A549 (cell line): ENCODE results near the gene TESMIN. TPM values are rescaled to one million over a fixed set of nuclear protein-coding genes. Genes with fewer than 3 reads are reported as not detected.

Experiments used
- ATAC-seq, 2 experiments: fragments of 200-7000 bp in 1 of 2; fragments of >200 bp in 1 of 2; cut with Nextera tagmentation in 1 of 2; cut with Tn5 transposase in 1 of 2; 3 replicates each; pipeline versions ENCODE4 v1.8.0 to v1.9.1; 2018 to 2020; ENCODE audit warnings: mild to moderate bottlenecking in 1 of 2, moderate library complexity in 1 of 2
- CTCF ChIA-PET: fragments of 300-600 bp; sonication (Branson Sonifier 250); formaldehyde crosslinking; extraction: SDS; loops from one replicate; lab custom pipeline; 2021; ENCODE audit warnings: antibody characterized with exemption, inconsistent platforms; lab: Yijun Ruan, JAX
- POLR2A ChIA-PET: fragments of 350-600 bp; formaldehyde crosslinking; extraction: SDS; loops from one replicate; lab custom pipeline; 2021; ENCODE audit warnings: antibody characterized with exemption, inconsistent platforms; lab: Yijun Ruan, JAX
- DNase-seq, 2 experiments: peaks; one replicate each; pipeline versions ENCODE4 v3.0.0 to v3.0.0-alpha.2; 2011 to 2016; ENCODE audit warnings: low read depth in 1 of 2, low spot score in 1 of 2
- FAIRE-seq: peaks from 2 replicates; lab custom pipeline; 2011; peaks lifted over from hg19 to GRCh38; lab: Jason Lieb, UNC
- H3K27ac ChIP-seq, 2 experiments: fragments of >200 bp; sonication (Bioruptor Twin); formaldehyde crosslinking; 3 replicates each; pipeline ENCODE4 v1.5.1; 2016 to 2017
- H3K4me1 ChIP-seq: fragments of >200 bp; sonication (Bioruptor Twin); formaldehyde crosslinking; 3 replicates; pipeline ENCODE4 v1.6.1; 2016
- H3K4me2 ChIP-seq: fragments of >200 bp; sonication (Bioruptor Twin); formaldehyde crosslinking; 3 replicates; pipeline ENCODE4 v1.6.1; 2016
- H3K4me3 ChIP-seq: fragments of >200 bp; sonication (Bioruptor Twin); formaldehyde crosslinking; 3 replicates; pipeline ENCODE4 v1.5.1; 2016
- H3K9me3 ChIP-seq: fragments of >200 bp; sonication (Bioruptor Twin); formaldehyde crosslinking; 3 replicates; pipeline ENCODE4 v1.6.1; 2016
- BCL3 ChIP-seq: fragments of >200 bp; sonication (Bioruptor Twin); formaldehyde crosslinking; IDR thresholded peaks from 3 replicates; pipeline ENCODE4 v1.6.1; 2016
- CBX2 ChIP-seq: fragments of 200-600 bp; sonication (generic); IDR thresholded peaks from 2 replicates; pipeline ENCODE4 v1.6.1; 2016; ENCODE audit warnings: low read depth, mild to moderate bottlenecking, borderline replicate concordance
- CHD4 ChIP-seq: fragments of 200-600 bp; sonication (generic); IDR thresholded peaks from 2 replicates; pipeline ENCODE4 v1.6.1; 2016; ENCODE audit warnings: antibody characterized with exemption, mild to moderate bottlenecking, borderline replicate concordance
- EHF ChIP-seq: fragments of 250-450 bp; sonication (Bioruptor Pico); IDR thresholded peaks from 2 replicates; pipeline ENCODE4 v1.5.0; 2020; ENCODE audit warnings: mild to moderate bottlenecking
- EP300 ChIP-seq, 2 experiments: fragments of >200 bp; sonication (Bioruptor Twin); formaldehyde crosslinking; IDR thresholded peaks; 2 replicates in 1 of 2; 3 replicates in 1 of 2; pipeline ENCODE4 v1.6.1; 2016 to 2017
- FOXS1 ChIP-seq: fragments of 250-450 bp; sonication (Bioruptor Pico); IDR thresholded peaks from 2 replicates; pipeline ENCODE4 v1.5.0; 2020; ENCODE audit warnings: mild to moderate bottlenecking, moderate library complexity
- HOXB5 ChIP-seq: fragments of 250-450 bp; sonication (Bioruptor Pico); IDR thresholded peaks from 2 replicates; pipeline ENCODE4 v1.5.0; 2020; ENCODE audit warnings: mild to moderate bottlenecking, moderate library complexity
- JUN ChIP-seq, 2 experiments: fragments of >200 bp; sonication (Bioruptor Twin); formaldehyde crosslinking; IDR thresholded peaks; 2 replicates in 1 of 2; 3 replicates in 1 of 2; pipeline ENCODE4 v1.6.1; 2016 to 2017
- JUNB ChIP-seq: fragments of >200 bp; sonication (Bioruptor Twin); formaldehyde crosslinking; IDR thresholded peaks from 2 replicates; pipeline ENCODE4 v1.6.1; 2016
- MAFK ChIP-seq: fragments of 450-650 bp; IDR thresholded peaks from 2 replicates; pipeline ENCODE4 v1.6.1; 2014; ENCODE audit not compliant: partially characterized antibody
- NFE2L2 ChIP-seq: fragments of 150-350 bp; conservative IDR thresholded peaks from 2 replicates; pipeline ENCODE4 v1.6.1; 2014; ENCODE audit warnings: low read length
- NPAS2 ChIP-seq: fragments of 250-450 bp; sonication (Bioruptor Pico); IDR thresholded peaks from 2 replicates; pipeline ENCODE4 v1.8.0; 2022; ENCODE audit warnings: mild to moderate bottlenecking, moderate library complexity, borderline replicate concordance
- NR3C1 ChIP-seq: fragments of >200 bp; sonication (Bioruptor Twin); formaldehyde crosslinking; IDR thresholded peaks from 3 replicates; pipeline ENCODE4 v1.6.1; 2017
- POLR2AphosphoS2 ChIP-seq: conservative IDR thresholded peaks from 2 replicates; pipeline ENCODE4 v1.6.1; 2012; ENCODE audit warnings: low read length, improper control_type of control experiment, inconsistent platforms
- RAD21 ChIP-seq, 2 experiments: fragments of >200 bp in 1 of 2; sonication (Bioruptor Twin) in 1 of 2; formaldehyde crosslinking in 1 of 2; IDR thresholded peaks in 1 of 2; conservative IDR thresholded peaks in 1 of 2; 2 replicates in 1 of 2; 3 replicates in 1 of 2; pipeline ENCODE4 v1.6.1; 2012 to 2018; ENCODE audit warnings: inconsistent platforms in 1 of 2
- RCOR1 ChIP-seq: fragments of 150-350 bp; IDR thresholded peaks from 2 replicates; pipeline ENCODE4 v1.6.1; 2014; ENCODE audit warnings: antibody characterized with exemption, low read length, low read depth
- RFX5 ChIP-seq: fragments of 450-650 bp; IDR thresholded peaks from 2 replicates; pipeline ENCODE4 v1.7.1; 2014; ENCODE audit warnings: antibody characterized with exemption, mild to moderate bottlenecking, moderate library complexity
- SMC3 ChIP-seq: fragments of >200 bp; sonication (Bioruptor Twin); formaldehyde crosslinking; IDR thresholded peaks from 3 replicates; pipeline ENCODE4 v1.6.1; 2018; ENCODE audit warnings: inconsistent platforms
- TFCP2L1 ChIP-seq: fragments of 250-450 bp; sonication (Bioruptor Pico); IDR thresholded peaks from 2 replicates; pipeline ENCODE4 v1.5.0; 2021; ENCODE audit warnings: mild to moderate bottlenecking
- WGBS: methylation state at CpG from one replicate; pipeline ENCODE4 v1.1.6; 2017; ENCODE audit errors: missing lambda C conversion rate; 5-methylcytosine and 5-hydroxymethylcytosine counted together
- polyA plus RNA-seq, 4 experiments: library from polyadenylated mRNA; depleted of rRNA in 3 of 4; stranded (reverse); fragments of >200 nt; fragmentation: RNase III in 1 of 4; extraction: RNeasy Plus Mini Kit Qiagen cat#74134 plus additional on column Dnase treatment in 1 of 4; gene quantifications; 2 replicates in 3 of 4; 3 replicates in 1 of 4; pipeline ENCODE4 v1.2.3, GENCODE V29; 2011 to 2017
- TF ChIP-seq, protein P1 (sequence below): IDR thresholded peaks from 2 replicates; pipeline ENCODE4 v1.6.1; 2012
- TF ChIP-seq, protein P2 (sequence below): fragments of 450-650 bp; IDR thresholded peaks from 2 replicates; pipeline ENCODE4 v1.6.1; 2014; ENCODE audit warnings: antibody characterized with exemption

TESMIN gene
- polyA plus RNA-seq, 2 of the 4 experiments (the other 2 are of a cell fraction), result 4.5 to 5.2 TPM

- TF ChIP-seq RCOR1 (no peak), MAFK (no peak), NR3C1 (no peak)
Measured at GRCh38 chr11:68695531-68695930, 55.8 kb downstream of the TESMIN start (continued).

- no peak for ATAC-seq
- peaks cover 20% of the 10 kb centered on the region for H3K9me3 ChIP-seq
- FAIRE-seq, result no peak
- ChIA-PET CTCF (no interaction called here), POLR2A (no interaction called here)
- TF ChIP-seq NFE2L2 (no peak), EP300 (IDR thresholded peaks at IDR 0.05) (no peak), POLR2AphosphoS2 (no peak), NPAS2 (no peak), JUN (IDR thresholded peaks at IDR 0.05) (no peak), FOXS1 (CRISPR knock-in tag) (no peak), RFX5 (no peak), HOXB5 (CRISPR knock-in tag) (no peak), JUNB (no peak), CHD4 (no peak), BCL3 (no peak), RAD21 (conservative IDR thresholded peaks at IDR 0.05 in 1 of 2, IDR thresholded peaks at IDR 0.05 in 1 of 2) (no peak), EHF (CRISPR knock-in tag) (no peak), MAFK (no peak), SMC3 (no peak), TFCP2L1 (CRISPR knock-in tag) (no peak), CBX2 (no peak)
- TF ChIP-seq, protein P1, sequence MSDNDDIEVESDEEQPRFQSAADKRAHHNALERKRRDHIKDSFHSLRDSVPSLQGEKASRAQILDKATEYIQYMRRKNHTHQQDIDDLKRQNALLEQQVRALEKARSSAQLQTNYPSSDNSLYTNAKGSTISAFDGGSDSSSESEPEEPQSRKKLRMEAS, result no peak
- TF ChIP-seq, protein P2, sequence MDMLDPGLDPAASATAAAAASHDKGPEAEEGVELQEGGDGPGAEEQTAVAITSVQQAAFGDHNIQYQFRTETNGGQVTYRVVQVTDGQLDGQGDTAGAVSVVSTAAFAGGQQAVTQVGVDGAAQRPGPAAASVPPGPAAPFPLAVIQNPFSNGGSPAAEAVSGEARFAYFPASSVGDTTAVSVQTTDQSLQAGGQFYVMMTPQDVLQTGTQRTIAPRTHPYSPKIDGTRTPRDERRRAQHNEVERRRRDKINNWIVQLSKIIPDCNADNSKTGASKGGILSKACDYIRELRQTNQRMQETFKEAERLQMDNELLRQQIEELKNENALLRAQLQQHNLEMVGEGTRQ, result no peak
- no peak overlapping the region for H3K4me2 ChIP-seq
- no peak overlapping the region for H3K4me3 ChIP-seq
- H3K27ac ChIP-seq, result no peak overlapping the region
- 25% methylated on average over 5 of the region's 5 CpGs for WGBS
- no peak for DNase-seq
- no peaks in the 10 kb centered on the region for H3K4me1 ChIP-seq
Measured at GRCh38 chr11:68694431-68695297, 56.7 kb downstream of the TESMIN start.

GRCh38 chr11:68693484-68693882 is 57.8 kb downstream of the TESMIN start:
- H3K4me1 ChIP-seq, result no peaks in the 10 kb centered on the region
- POLR2A ChIA-PET, result no interaction called here
- no peak overlapping the region for H3K27ac ChIP-seq
- CTCF ChIA-PET, result no interaction called here
- FAIRE-seq (no peak), ATAC-seq (no peak), DNase-seq (no peak)
- H3K4me3 ChIP-seq, result no peak overlapping the region
- H3K4me2 ChIP-seq, result no peak overlapping the region
- TF ChIP-seq CBX2, result no peak
- H3K9me3 ChIP-seq, result peaks cover 13% of the 10 kb centered on the region; the same call in 2 of the 3 replicates
- 79% methylated on average over 10 of the region's 10 CpGs for WGBS
